HG03558 (cell line): Measurements from ENCODE around the gene SLC6A8.
"Not testable (repeated sequence)": the region's sequence is repeated elsewhere in the genome, so short reads cannot be mapped to it uniquely, and the experiment has no call there.

Experiments used
- ATAC-seq: cut with Tn5 transposase; IDR thresholded peaks from one replicate; pipeline ENCODE4 v1.9.1; 2021; ENCODE audit warnings: moderate number of reproducible peaks; ENCODE audit not compliant: unreplicated experiment; ENCODE audit errors: extremely low read depth

The SLC6A8 gene

GRCh38 chrX:153691032-153691827, 3.5 kb downstream of the SLC6A8 start:
- ATAC-seq = not testable (repeated sequence)

- no peak for ATAC-seq
Observed at GRCh38 chrX:153692003-153692402, 4.3 kb downstream of the SLC6A8 start.

- ATAC-seq = no peak
Observed at GRCh38 chrX:153692611-153693156, 5.0 kb downstream of the SLC6A8 start.

- ATAC-seq = no peak
Observed at GRCh38 chrX:153693216-153694086, 5.7 kb downstream of the SLC6A8 start.

- not testable (repeated sequence) for ATAC-seq
Observed at GRCh38 chrX:153694256-153694655, 6.5 kb downstream of the SLC6A8 start.

GRCh38 chrX:153694687-153695270, 7.1 kb downstream of the SLC6A8 start:
- ATAC-seq = no peak

GRCh38 chrX:153696100-153696499, 8.4 kb downstream of the SLC6A8 start:
- ATAC-seq = no peak

- ATAC-seq = not testable (repeated sequence)
Observed at GRCh38 chrX:153696538-153696937, 8.8 kb downstream of the SLC6A8 start.

- not testable (repeated sequence) for ATAC-seq
Observed at GRCh38 chrX:153696986-153697722, 9.4 kb downstream of the SLC6A8 start.

GRCh38 chrX:153697924-153698865, 10.5 kb downstream of the SLC6A8 start:
- ATAC-seq = no peak

GRCh38 chrX:153699210-153699783, 11.6 kb downstream of the SLC6A8 start:
- not testable (repeated sequence) for ATAC-seq

- ATAC-seq = not testable (repeated sequence)
Observed at GRCh38 chrX:153699784-153700371, 12.2 kb downstream of the SLC6A8 start.

GRCh38 chrX:153700376-153700945, 12.7 kb downstream of the SLC6A8 start:
- ATAC-seq = no peak

GRCh38 chrX:153700967-153701366, 13.2 kb downstream of the SLC6A8 start:
- ATAC-seq = no peak

- ATAC-seq = no peak
Observed at GRCh38 chrX:153701706-153702105, 14.0 kb downstream of the SLC6A8 start.

- ATAC-seq = no peak
Observed at GRCh38 chrX:153702336-153703035, 14.8 kb downstream of the SLC6A8 start.

- ATAC-seq = no peak
Observed at GRCh38 chrX:153703036-153703370, 15.3 kb downstream of the SLC6A8 start.
